Stimulated activated CD4-positive, alpha-beta T cell treated with anti-CD3 and anti-CD28 coated beads, TNF-alpha, amount 100 ng/mL, for 4 hours (primary cell): ENCODE measurements around the gene KRTAP12-3.
"Not testable (repeated sequence)": the region's sequence is repeated elsewhere in the genome, so short reads cannot be mapped to it uniquely, and the experiment has no call there.

Source experiments
- DNase-seq, 3 experiments: peaks; one replicate each; pipeline ENCODE4 v3.0.0-alpha.2; 2020; ENCODE audit warnings: low read depth in 3 of 3

The KRTAP12-3 gene

DNA sequence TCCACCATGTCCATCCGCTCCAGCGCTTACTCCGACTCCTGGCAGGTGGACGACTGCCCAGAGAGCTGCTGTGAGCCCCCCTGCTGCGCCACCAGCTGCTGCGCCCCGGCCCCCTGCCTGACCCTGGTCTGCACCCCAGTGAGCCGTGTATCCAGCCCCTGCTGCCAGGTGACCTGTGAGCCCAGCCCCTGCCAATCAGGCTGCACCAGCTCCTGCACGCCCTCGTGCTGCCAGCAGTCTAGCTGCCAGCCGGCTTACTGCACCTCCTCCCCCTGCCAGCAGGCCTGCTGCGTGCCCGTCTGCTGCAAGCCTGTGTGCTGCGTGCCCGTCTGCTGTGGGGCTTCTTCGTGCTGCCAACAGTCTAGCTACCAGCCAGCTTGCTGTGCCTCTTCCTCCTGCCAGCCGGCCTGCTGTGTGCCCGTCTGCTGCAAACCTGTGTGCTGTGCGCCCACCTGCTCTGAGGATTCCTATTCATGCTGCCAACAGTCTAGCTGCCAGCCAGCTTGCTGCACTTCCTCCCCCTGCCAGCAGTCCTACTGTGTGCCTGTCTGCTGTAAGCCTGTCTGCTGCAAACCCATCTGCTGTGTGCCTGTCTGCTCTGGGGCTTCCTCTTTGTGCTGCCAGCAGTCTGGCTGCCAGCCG, 30.4 kb upstream of the KRTAP12-3 start:
- not testable (repeated sequence) for DNase-seq

DNA sequence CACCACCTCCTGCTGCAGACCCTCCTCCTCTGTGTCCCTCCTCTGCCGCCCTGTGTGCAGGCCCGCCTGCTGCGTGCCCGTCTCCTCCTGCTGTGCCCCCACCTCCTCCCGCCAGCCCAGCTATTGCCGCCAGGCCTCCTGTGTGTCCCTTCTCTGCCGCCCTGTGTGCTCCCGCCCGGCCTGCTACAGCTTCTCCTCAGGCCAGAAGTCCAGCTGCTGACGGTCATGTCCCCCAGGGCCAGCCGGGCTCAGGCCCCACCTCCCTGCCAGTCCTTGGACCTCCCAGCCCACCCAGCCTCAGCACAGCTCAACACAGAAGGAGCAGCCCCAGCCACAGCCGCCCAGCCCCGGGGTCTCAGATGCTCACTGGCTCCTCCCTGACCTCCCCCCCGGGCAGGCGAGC, 29.9 kb upstream of the KRTAP12-3 start:
- not testable (repeated sequence) for DNase-seq

DNA sequence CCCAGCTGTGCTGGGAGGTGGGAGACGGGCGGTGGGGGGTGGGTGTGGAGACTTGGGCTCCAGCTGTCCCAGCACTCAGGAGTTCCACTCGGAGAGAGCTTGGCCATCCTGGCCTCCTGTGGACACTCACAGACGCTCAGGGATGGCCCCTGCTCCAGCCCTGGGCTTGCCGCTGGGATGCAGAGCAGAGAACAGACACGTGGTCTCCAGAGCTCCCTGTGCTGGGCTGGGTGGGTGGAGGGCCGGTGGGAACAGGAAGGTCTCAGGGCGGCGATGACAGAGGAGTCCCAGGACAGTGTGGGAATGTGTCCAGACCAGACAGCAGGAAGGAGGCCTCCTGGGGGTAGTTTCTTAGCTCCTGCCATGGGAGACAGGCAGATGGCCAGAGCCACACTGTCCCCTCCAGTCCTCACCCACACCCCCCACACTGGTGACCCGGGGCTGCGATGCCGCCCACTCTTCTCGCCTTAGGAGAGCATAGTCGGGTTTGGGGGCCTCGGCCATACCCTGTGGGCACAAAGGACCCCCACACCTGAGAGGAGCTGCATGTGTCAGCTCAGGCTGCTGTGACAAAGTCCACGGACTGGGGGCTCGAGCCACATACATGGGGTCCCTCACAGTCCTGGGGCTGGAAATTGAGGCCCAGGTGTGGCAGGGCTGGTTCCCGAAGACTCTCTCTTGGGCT, 28.9 kb upstream of the KRTAP12-3 start:
- no peak for DNase-seq

DNA sequence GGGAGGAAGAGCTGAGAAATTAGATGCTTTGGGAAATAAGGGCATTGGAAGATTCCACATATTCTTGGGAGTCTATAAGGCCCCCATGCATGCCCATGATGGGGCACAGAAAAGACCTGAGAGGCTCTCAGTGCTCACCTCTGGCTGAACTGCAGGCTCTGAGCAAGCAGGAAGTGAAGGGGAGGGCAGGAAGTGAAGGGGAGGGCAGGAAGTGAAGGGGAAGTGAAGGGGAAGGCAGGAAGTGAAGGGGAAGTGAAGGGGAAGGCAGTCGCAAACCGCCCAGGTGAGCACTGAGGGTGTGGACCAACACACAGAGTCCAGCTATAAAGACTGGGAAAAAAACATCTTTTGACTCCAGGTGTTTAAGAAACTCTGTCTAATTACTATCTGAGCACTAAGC, 27.3 kb upstream of the KRTAP12-3 start:
- DNase-seq, result no peak

DNA sequence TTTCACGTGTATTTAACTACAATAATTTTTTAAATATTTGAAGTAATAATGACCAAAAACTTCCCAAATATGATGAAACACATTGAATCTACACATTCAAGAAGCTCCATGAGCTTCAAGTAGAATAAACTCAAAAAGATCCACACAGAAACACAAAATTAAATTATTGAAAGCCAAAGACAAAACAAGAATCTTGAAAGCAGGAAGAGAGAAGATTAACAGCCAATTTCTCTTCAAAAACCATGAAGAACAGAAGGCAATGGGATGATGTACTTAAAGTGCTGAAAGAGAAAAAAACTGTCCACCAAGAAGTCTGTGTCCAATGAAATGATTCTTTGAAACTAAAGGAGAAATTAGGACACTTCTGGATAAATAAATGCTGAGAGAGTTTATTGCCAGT, 25.7 kb upstream of the KRTAP12-3 start:
- DNase-seq, result no peak

DNA sequence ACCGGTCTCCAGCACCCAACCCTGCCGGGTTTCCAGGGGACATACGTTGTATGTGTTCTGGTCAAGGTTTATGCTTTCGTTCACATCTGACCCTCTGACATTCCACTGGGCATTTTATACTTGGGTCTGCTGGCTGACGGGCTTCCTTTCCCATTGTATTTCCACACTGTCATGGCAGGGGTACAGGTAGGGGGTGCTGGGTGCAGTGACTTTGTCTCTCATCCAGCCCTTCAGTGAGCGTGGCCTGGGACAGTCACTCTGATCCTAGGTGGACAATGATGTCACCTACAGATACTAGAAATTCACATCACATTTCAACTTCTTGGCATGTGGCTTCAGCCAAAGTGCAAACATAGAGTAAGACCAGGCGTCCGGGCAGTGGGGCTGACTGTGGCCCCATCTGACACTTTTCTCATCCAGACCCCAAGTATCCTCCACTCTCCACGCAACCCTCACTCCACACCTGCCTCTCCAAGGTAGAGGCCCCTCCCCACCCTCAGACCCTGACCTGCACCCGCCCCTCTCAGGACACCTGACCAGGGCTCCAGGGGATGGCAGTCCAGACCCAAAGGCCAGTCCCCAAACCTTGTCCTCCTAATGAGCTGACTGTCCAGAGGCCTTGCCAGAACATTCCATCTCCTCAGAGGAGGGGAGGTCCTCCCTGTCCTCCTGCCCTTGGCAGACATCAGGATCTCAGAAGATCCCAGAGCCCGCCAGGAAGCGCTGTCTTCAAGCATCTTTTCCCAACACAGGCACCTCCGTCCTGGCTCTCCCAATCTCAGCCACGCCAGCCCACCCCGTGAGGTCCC, 21.3 kb upstream of the KRTAP12-3 start:
- no peak for DNase-seq

DNA sequence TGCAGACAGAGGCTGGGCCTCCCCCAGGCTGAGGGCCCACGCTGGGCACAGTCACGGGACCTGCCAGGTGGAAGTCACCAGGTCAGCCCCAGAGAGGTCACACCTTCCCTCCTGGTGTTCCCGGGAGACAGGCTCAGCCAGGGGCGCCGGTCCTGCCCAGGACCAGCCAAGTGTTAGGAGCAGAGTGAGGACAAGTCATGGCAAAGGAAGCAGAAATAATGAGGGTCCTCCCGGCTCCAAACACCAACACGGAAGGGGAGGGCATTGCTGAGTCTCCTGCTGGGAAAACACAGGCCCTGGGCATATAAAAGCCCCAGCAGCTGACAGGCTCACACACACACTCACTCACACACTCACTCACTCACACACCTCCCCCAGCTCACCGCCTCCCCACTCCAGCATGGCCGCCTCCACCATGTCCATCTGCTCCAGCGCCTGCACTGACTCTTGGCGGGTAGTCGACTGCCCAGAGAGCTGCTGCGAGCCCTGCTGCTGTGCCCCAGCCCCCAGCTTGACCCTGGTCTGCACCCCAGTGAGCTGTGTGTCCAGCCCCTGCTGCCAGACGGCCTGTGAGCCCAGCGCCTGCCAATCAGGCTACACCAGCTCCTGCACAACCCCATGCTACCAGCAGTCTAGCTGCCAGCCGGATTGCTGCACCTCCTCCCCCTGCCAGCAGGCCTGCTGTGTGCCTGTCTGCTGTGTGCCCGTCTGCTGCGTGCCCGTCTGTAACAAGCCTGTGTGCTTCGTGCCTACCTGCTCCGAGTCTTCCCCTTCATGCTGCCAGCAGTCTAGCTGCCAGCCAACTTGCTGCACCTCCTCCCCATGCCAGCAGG, 20.5 kb upstream of the KRTAP12-3 start, which contains the start of gene KRTAP10-10:
KRTAP10-10 (plus strand) TSS at position 339 of the 833 bp plus-strand sequence; CDS start at position 401, 62 bp downstream.
- no peak for DNase-seq

DNA sequence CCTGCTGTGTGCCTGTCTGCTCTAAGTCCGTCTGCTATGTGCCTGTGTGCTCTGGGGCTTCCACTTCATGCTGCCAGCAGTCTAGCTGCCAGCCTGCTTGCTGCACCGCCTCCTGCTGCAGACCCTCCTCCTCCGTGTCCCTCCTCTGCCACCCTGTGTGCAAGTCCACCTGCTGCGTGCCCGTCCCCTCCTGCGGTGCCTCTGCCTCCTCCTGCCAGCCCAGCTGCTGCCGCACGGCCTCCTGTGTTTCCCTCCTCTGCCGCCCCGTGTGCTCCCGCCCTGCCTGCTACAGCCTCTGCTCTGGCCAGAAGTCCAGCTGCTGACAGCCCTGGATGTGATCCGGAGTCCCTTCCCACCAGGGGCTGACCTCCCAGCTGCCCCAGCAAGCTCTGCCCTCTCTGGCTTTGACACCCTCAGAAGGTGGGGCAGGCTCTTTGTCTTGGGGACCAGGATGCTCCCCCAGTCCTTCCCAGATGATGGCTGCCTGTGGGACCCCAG, 19.8 kb upstream of the KRTAP12-3 start:
- not testable (repeated sequence) for DNase-seq

DNA sequence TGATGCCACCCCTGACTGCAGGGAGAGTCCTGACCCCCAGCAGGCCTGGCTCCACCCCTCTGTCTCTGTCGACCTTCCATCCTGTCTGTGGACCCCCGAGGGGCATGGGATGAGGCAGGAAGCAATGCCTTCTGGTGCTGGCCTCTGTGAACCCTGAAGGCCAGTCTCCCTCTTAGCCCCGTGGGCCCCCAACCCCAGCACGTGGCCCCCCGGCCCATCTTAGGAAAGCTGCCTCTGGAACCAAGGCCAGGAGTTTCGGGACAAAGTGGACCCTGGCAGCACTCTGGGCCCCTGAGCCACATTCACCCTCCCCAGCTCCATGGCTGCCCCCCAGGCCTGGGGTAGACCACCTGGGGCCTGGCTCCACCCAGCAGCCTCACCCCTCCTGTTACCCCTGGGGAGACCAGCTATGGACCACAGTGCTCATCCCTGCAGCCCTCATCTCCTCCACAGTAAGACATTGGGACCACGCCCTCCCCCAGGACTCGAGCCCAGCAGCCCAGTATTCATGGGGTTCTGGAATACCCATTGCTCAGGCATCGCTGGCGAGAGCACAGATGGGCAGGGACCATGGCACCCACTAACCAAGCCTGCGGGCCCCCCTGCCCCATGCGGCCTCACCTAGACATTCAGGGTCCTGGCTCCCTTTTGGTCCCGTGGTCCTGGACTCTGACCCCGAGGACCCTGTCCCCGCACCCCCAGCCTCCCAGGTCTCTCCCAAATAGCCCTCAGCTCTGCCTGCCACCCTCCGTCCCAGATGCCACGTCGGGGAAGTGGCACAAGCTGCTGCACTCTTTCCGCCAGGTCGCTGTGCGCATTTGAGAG, 19.0 kb upstream of the KRTAP12-3 start:
- DNase-seq, result not testable (repeated sequence)

DNA sequence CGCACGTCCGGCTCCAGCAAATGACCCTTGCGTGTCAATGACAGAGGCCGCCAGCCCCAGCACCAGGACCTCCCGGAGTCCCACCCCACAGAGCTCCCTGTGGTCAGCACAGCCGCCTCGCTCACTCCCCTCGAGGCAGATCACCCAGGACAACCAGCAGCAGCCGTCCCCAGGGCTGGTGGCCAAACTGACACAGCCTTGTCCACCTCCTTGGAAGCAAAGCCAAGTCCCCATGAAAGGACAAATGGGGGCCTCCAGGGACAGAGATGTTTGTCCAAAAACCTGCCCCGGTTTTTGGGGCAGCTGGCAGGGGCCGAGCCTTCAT, 18.4 kb upstream of the KRTAP12-3 start:
- DNase-seq, result no peak

DNA sequence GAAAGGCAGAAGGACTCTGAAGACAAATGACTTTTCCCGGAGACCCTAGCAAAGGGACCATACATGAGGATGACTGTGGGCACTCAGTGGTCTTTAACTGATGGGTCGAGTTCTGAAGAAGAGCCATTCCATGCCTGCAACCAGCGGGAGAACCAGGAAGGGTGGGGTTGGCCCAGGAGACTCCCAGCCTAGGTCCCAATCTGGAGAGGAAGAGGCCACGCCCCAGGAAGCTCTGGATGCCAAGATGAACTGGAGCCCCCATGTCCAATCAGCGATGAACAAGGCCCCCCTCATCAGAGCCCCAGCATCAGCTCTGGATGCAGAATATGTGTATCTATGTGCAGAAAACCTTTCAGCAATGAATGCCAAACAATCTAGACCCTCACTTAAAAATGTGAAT, 17.0 kb upstream of the KRTAP12-3 start:
- no peak for DNase-seq

DNA sequence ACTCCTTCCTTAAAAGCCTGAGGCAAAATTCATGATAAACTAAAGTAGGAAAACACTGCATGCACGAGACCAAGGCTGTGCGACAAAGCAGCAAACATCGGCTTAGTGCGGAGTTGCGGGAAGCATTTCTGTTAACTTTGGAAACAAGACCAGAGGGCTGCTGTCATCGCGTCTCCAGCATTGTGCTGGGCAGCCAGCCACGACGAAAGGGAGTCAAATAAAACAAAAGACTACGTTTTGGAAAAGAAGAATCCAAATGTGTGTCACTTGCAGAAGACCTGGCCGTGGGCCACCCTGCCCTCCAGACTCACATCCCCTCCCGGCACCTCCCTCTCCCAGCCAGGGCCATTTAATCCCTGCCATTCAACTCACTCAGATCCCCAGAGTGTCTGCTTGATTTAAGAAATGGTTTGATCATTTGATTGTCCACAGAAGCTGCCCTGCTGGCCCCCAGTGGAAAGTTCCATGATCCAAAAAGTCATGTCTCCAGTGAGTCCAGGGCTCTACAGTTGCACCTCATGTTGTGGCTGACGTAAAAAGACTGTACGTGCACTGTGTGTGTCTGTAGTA, 13.9 kb upstream of the KRTAP12-3 start:
- DNase-seq, result no peak

DNA sequence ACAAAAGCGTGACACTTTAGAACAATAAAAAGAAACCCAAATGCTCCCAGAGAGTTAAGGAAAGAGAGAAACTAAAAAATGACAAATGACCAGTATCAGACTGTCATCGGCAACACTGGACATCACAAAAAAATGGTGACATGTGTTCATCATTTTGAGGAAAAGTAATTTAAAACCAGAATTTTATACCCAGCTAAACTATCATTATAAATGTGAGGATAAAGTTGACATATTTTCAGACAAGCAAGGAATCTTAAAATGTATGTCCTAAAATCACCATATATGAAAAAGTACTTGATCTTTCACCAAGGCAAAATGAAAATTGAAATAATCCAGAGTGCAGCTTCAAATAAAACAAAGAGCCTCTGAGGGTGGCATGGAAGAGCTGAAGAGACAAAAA, 12.9 kb upstream of the KRTAP12-3 start:
- no peak for DNase-seq

DNA sequence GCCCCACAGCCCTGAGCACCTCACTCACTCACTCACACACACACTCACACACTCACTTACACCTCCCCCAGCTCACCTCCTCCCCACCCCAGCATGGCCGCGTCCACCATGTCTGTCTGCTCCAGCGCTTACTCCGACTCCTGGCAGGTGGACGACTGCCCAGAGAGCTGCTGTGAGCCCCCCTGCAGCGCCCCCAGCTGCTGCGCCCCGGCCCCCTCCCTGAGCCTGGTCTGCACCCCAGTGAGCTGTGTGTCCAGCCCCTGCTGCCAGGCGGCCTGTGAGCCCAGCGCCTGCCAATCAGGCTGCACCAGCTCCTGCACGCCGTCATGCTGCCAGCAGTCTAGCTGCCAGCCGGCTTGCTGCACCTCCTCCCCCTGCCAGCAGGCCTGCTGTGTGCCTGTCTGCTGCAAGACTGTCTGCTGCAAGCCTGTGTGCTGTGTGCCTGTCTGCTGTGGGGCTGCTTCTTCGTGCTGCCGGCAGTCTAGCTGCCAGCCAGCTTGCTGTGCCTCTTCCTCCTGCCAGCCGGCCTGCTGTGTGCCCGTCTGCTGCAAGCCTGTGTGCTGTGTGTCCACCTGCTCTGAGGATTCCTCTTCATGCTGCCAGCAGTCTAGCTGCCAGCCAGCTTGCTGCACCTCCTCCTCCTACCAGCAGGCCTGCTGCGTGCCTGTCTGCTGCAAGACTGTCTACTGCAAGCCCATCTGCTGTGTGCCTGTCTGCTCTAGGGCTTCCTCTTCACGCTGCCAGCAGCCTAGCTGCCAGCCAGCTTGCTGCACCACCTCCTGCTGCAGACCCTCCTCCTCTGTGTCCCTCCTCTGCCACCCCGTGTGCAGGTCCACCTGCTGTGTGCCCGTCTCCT, 11.1 kb upstream of the KRTAP12-3 start, which contains the start of gene KRTAP10-11:
KRTAP10-11 (plus strand) TSS at position 49 of the 856 bp plus-strand sequence; CDS start at position 94, 45 bp downstream.
- not testable (repeated sequence) for DNase-seq

DNA sequence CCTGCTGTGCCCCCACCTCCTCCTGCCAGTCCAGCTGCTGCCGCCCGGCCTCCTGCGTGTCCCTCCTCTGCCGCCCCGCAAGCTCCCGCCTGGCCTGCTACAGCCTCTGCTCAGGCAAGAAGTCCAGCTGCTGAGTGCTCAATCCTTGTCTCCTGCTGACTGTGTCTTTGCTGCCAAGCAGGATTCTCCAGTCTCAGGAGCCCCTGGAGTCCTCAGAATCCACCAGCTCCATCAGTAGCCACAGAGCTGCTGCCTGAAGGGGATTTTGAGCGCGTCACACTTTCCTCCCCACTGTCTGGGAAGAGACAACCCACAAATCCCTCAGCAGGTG, 10.5 kb upstream of the KRTAP12-3 start:
- DNase-seq, result no peak

DNA sequence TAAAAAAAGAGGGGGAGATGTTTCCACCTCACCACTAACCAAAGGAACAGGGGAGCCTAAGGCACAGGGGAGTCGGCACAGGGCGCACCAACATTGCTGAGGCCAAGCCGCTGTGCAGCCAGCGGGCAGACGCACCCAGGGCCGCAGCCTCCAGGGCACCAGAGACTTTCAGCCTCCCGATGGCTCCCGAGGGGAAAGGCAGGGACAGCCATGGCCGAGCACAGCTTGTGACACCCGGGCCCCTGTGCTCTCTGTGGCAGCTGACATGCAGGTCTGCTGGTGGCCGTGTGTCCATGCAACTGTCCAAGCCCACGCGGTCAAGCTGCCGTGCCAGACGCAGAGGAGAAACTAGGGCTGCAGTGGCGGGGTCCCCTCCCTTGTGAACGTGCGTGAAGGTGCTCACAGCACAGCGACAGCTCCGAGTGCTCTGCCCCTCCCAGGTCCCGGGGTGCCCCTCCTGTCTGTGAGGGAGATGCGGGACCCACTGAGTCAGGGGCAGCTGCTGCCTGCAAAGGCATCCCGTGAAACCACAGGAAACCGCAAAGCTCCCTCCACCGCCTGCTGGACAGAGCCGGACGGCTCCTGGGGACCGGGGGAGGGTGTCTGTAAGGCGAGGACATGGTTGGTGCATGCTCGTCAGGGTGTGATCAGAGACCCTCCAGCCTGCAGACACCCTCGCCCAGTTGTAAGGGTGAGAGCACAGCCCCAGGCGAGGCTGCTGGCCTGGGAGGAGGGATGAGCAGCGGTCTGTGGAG, 9.0 kb upstream of the KRTAP12-3 start:
- no peak for DNase-seq

DNA sequence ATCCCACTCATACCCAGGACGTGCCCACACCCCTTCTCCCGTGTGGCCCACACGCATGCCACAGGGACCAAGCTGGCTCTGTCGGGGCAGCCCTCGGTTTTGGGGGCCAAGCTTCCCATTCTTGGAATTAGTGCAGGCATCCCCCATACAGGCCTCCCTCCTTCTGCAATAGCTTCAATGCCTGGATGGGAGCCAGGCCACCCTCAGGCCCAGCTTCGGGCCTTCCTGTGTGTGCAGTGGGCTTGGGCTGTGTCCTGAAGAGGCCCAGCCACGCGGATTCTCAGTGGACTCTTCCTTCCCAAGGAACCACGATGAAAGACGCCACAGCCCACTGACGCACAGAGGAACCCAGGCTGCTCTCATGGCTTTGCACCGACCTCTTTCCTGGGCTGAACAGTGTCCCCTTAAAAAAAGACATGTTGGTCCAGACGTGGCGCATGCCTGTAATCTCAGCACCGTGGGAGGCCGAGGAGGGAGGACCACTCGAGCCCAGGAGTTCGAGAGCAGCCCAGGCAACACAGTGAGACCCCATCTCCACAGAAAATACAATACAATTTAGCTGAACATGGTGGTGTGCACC, 8.1 kb upstream of the KRTAP12-3 start:
- no peak for DNase-seq

DNA sequence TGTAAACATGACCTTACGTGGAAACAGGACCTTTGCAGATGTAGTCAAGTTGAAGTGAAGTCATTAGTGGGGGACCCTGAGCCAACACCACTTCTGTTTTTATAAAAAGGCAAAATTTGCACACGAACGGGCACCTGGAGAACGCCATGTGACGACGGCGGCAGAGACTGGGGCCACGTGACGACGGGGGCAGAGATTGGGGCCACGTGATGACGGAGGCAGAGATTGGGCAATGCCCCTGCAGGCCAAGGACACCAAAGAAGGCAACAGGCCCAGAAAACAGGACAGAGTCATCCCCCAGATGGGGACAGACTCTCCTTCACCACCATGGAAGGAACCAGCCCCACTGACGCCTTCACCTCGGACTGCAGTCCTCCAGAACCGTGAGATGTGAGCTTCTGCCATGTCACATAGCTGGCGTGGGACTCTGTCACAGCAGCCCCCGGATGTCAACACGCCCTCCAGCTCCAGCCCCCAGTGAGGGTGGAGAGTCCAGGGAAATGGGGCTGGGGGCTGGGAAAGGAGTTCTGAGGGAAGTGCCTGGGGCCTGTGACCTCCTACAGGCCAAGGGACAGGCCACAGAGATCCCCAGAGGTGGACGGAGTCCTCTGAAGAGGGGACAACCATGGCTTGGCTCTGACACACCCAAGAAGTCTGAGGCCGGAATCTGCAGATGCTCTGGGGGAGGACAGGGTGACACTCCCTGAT, 7.3 kb upstream of the KRTAP12-3 start:
- DNase-seq, result no peak
